Activated CD8-positive, alpha-beta T cell treated with anti-CD3 and anti-CD28 coated beads, Interleukin-2, amount 10 ng/mL, durations not matched to agents 7 days and 5 days (primary cell): ENCODE results near the gene UGP2. TPM values are rescaled to one million over a fixed set of nuclear protein-coding genes. Genes with fewer than 3 reads are reported as not detected.
"Not testable (repeated sequence)": the region's sequence is repeated elsewhere in the genome, so short reads cannot be mapped to it uniquely, and the experiment has no call there.

Experiments
- ATAC-seq: fragments of 150-1000 bp; cut with Tn5 transposase; one replicate; pipeline ENCODE4 v1.10.0; 2021; ENCODE audit warnings: moderate library complexity
- CTCF ChIA-PET: fragments of 350-600 bp; sonication (Branson Sonifier 250); formaldehyde crosslinking; loops from one replicate; lab custom pipeline; 2021; ENCODE audit warnings: antibody characterized with exemption; lab: Charles Lee
- POLR2A ChIA-PET: fragments of 350-600 bp; sonication (Branson Sonifier 250); formaldehyde crosslinking; loops from one replicate; lab custom pipeline; 2021; ENCODE audit warnings: antibody characterized with exemption; lab: Charles Lee
- DNase-seq: peaks from one replicate; pipeline ENCODE4 v3.0.0-alpha.2; 2020
- H3K27ac Mint-ChIP-seq: one replicate; pipeline ENCODE4 v1.8.0; 2021; ENCODE audit warnings: mild to moderate bottlenecking, mixed read lengths
- H3K27me3 Mint-ChIP-seq: one replicate; pipeline ENCODE4 v1.8.0; 2021; ENCODE audit warnings: low read depth, mixed read lengths
- H3K36me3 Mint-ChIP-seq: one replicate; pipeline ENCODE4 v1.8.0; 2021; ENCODE audit warnings: low read depth, mixed read lengths
- H3K4me1 Mint-ChIP-seq: one replicate; pipeline ENCODE4 v1.8.0; 2021; ENCODE audit warnings: low read depth, mixed read lengths
- H3K4me3 Mint-ChIP-seq: one replicate; pipeline ENCODE4 v1.8.0; 2021; ENCODE audit warnings: mild to moderate bottlenecking, mixed read lengths
- H3K9me3 Mint-ChIP-seq: one replicate; pipeline ENCODE4 v1.8.0; 2022; ENCODE audit warnings: mixed read lengths; ENCODE audit not compliant: insufficient read depth
- total RNA-seq, 2 experiments: library from RNA; stranded (reverse); gene quantifications; one replicate each; pipeline ENCODE4 v1.2.3, GENCODE V29; 2021

Gene UGP2
- total RNA-seq, 2 experiments from 2014 or later = 161 to 164 TPM

DNA sequence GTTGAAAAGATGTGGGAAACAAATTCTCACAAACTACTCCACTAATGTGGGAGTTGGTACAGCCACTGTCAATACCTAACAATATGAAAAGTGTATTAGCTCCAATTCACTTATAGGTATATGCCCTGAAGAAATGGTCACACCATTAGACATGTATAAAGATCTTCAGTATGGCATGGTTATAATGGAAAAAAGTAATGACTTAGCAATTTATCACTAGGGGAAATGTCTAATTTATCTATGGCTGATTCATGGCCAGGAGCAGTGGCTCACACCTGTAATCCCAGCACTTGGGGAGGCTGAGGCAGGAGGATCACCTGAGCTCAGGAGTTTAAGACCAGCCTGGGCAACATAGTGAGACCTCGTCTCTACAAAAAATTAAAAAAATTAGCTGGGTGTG, 52.5 kb downstream of the UGP2 start:
- peaks cover 59% of the 10 kb centered on the region for H3K36me3 Mint-ChIP-seq
- H3K27me3 Mint-ChIP-seq = no peaks in the 10 kb centered on the region
- POLR2A ChIA-PET = no interaction called here
- H3K4me1 Mint-ChIP-seq = no peaks in the 10 kb centered on the region
- H3K9me3 Mint-ChIP-seq = no peaks in the 10 kb centered on the region
- H3K4me3 Mint-ChIP-seq = no peak overlapping the region
- DNase-seq (no peak), ATAC-seq (no peak)
- CTCF ChIA-PET = no interaction called here
- no peak overlapping the region for H3K27ac Mint-ChIP-seq

DNA sequence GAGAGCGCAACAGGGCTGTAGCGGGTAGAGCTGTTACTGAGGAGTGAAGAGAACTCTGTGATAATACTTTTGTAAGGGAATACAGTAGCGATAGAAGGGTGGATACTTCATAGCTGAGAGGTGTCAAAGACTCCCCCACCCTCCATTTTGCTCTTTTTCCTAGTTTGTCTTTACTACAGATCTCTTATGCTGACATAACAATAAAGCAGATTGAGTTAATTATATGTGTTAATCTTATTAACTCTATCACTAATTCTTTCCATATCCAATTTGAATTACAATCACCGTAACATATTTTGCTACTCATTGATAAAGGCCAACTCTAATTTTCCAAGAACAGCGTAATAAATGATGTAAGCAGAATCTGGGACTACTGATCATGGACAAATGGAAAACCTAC, 57.1 kb downstream of the UGP2 start:
- DNase-seq = no peak
- POLR2A ChIA-PET = interaction anchor here (0.6 to 1.1 kb wide), 2 partner anchors 59 to 218 kb away, joined by 3 read pairs; no protein-coding TSS in a partner anchor
- H3K9me3 Mint-ChIP-seq = peaks cover 12% of the 10 kb centered on the region
- no peak overlapping the region for H3K27ac Mint-ChIP-seq
- H3K4me3 Mint-ChIP-seq = no peak overlapping the region
- ATAC-seq = no peak
- H3K4me1 Mint-ChIP-seq = peaks cover 3% of the 10 kb centered on the region
- H3K36me3 Mint-ChIP-seq = peaks cover 67% of the 10 kb centered on the region
- no peaks in the 10 kb centered on the region for H3K27me3 Mint-ChIP-seq
- CTCF ChIA-PET = interaction anchor here (1.5 to 2.0 kb wide), 2 partner anchors 9 to 200 kb away, joined by 4 to 5 read pairs; no protein-coding TSS in a partner anchor

DNA sequence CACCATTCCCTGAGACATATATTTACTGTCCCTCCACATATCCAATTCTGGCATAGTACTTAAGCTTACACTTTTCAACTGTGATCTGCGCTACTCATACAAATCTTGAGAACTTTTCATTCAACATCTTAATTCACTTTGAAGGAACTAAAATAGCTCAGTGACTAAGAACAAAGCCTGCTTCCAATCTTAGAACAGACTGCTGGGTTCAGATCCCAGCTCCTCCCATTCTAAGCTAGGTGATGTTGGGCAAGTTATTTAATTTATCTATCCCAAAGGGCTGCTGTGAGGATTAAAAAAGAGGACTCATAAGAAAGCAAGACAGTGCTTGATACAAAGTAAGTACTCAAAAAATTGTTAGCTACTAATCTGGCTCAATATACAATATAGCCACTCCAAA, 57.9 kb downstream of the UGP2 start:
- peaks cover 3% of the 10 kb centered on the region for H3K4me1 Mint-ChIP-seq
- H3K4me3 Mint-ChIP-seq = no peak overlapping the region
- ChIA-PET CTCF (interaction anchor here (0.8 to 2.0 kb wide), 3 partner anchors 9 to 201 kb away, joined by 3 to 5 read pairs (median 4); no protein-coding TSS in a partner anchor), POLR2A (interaction anchor here (1.0 to 1.1 kb wide), 2 partner anchors 60 kb away, joined by 3 read pairs; no protein-coding TSS in a partner anchor)
- H3K27ac Mint-ChIP-seq = no peak overlapping the region
- H3K36me3 Mint-ChIP-seq = peaks cover 66% of the 10 kb centered on the region
- no peak for ATAC-seq
- no peak for DNase-seq
- H3K27me3 Mint-ChIP-seq = no peaks in the 10 kb centered on the region
- H3K9me3 Mint-ChIP-seq = peaks cover 17% of the 10 kb centered on the region

DNA sequence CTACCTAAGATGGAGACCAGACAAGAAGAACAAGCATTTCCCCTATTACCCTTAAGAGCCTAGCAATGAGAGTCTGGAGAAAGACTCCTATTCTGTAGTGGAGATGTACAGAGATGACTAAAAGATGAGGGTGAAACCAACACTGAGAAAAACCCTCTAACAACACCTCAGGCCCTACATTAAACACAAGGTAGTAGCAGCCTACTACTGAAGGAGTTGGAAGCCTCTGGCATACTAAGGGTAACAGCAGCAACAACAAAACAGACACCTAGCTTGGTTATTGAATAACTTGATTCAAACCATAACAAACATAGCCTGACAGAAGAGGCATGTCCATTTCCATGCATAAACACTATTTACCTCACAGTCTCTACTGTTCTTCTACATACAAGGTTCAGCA, 60.5 kb downstream of the UGP2 start:
- ChIA-PET CTCF (no interaction called here), POLR2A (no interaction called here)
- DNase-seq (no peak), ATAC-seq (no peak)
- H3K4me3 Mint-ChIP-seq = no peak overlapping the region
- no peaks in the 10 kb centered on the region for H3K27me3 Mint-ChIP-seq
- H3K4me1 Mint-ChIP-seq = peaks cover 3% of the 10 kb centered on the region
- peaks cover 72% of the 10 kb centered on the region for H3K36me3 Mint-ChIP-seq
- H3K27ac Mint-ChIP-seq = no peak overlapping the region
- H3K9me3 Mint-ChIP-seq = peaks cover 34% of the 10 kb centered on the region

DNA sequence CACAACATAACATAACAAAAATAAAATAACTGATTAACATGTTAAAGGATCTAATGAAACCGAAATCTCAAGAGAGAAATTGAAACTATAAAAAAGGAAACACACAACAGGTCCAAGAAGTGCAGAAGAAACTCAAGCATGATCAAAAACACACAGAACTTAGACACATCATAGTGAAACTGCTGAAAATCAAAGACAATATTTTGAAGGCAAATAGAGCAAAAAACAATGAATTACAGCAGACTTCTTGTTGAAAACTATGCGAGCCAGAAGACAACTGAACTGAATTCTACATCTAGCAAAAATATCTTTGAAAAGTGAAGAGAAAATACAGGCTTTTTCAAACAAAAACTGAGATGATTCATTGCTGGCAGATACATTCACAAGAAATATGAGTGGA, 61.3 kb downstream of the UGP2 start:
- no peak for ATAC-seq
- Mint-ChIP-seq H3K4me3 (no peak overlapping the region), H3K36me3 (peaks cover 71% of the 10 kb centered on the region), H3K9me3 (peaks cover 34% of the 10 kb centered on the region), H3K4me1 (peaks cover 3% of the 10 kb centered on the region), H3K27ac (no peak overlapping the region), H3K27me3 (no peaks in the 10 kb centered on the region)
- CTCF ChIA-PET = no interaction called here
- no peak for DNase-seq
- POLR2A ChIA-PET = interaction anchor here (0.6 kb wide), 1 partner anchor 273 kb away, joined by 3 read pairs; no protein-coding TSS in a partner anchor

DNA sequence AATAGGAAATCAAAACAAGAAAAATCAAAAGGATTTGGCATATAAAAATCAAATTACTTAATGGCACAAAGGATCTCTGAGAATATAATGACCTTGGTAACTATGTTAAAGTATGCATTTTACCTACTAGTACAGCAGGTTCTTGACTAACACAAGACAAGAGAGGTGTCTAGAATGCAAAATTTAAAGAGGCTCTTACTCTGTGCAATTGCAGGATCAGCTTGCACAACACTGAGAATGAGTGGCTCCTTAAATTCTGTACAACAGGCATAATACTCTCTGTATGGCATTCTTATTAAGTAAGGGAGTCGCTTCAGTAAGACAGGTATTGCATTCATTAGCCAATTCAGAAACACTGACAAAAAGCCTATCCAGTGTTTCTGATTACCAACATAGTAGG, 72.6 kb downstream of the UGP2 start:
- Mint-ChIP-seq H3K27ac (no peak overlapping the region), H3K4me1 (no peaks in the 10 kb centered on the region), H3K27me3 (no peaks in the 10 kb centered on the region), H3K36me3 (peaks cover 47% of the 10 kb centered on the region), H3K9me3 (no peaks in the 10 kb centered on the region), H3K4me3 (no peak overlapping the region)
- CTCF ChIA-PET = no interaction called here
- POLR2A ChIA-PET = no interaction called here
- ATAC-seq (no peak), DNase-seq (no peak)

DNA sequence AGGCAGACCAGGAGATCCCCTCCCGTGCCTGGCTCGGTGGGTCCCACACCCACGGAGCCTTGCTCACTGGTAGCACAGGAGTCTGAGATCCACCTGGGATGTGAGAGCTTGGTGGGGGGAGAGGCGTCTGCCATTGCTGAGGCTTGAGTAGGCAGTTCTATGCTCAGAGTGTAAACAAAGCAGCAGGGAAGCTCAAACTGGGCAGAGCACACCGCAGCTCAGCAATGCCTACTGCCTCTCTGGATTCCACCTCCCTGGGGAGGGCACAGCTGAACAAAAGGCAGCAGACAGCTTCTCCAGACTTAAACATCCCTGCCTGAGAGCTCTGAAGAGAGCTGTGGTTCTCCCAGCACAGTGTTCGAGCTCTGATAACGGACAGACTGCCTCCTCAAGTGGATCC, 85.1 kb downstream of the UGP2 start:
- Mint-ChIP-seq H3K9me3 (no peaks in the 10 kb centered on the region), H3K4me1 (no peaks in the 10 kb centered on the region), H3K4me3 (no peak overlapping the region), H3K36me3 (peaks cover 41% of the 10 kb centered on the region), H3K27me3 (no peaks in the 10 kb centered on the region), H3K27ac (no peak overlapping the region)
- POLR2A ChIA-PET = no interaction called here
- CTCF ChIA-PET = interaction anchor here (0.7 to 1.3 kb wide), 2 partner anchors 29 to 53 kb away, joined by 3 read pairs; no protein-coding TSS in a partner anchor
- ATAC-seq (no peak), DNase-seq (no peak)

DNA sequence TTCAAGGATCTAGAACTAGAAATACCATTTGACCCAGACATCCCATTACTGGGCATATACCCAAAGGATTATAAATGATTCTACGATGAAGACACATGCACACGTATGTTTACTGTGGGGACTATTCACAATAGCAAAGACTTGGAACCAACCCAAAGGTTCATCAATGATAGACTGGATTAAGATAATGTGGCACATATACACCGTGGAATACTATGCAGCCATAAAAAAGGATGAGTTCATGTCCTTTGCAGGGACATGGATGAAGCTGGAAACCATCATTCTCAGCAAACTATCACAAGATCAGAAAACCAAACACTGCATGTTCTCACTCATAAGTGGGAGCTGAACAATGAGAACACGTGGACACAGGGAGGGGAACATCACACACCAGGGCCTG, 90.4 kb downstream of the UGP2 start:
- POLR2A ChIA-PET, H3K27me3 Mint-ChIP-seq, H3K4me3 Mint-ChIP-seq, H3K27ac Mint-ChIP-seq, H3K4me1 Mint-ChIP-seq, H3K9me3 Mint-ChIP-seq, ATAC-seq, DNase-seq, CTCF ChIA-PET: not testable (repeated sequence)
- H3K36me3 Mint-ChIP-seq = peaks cover 51% of the 10 kb centered on the region

Other genes with a start within 250 kb of the UGP2 start
- 10 to 100 TPM; 13.4 to 14.3 TPM for gene VPS54, start 177.5 kb downstream of the UGP2 start, total RNA-seq